GM19328 (cell line): ENCODE measurements around the gene NUDT4.
"Not testable (repeated sequence)": the region's sequence is repeated elsewhere in the genome, so short reads cannot be mapped to it uniquely, and the experiment has no call there.

Experiments used
- ATAC-seq: cut with Tn5 transposase; IDR thresholded peaks from one replicate; pipeline ENCODE4 v1.9.1; 2021; ENCODE audit warnings: mild to moderate bottlenecking, moderate library complexity; ENCODE audit not compliant: unreplicated experiment

NUDT4 gene

DNA sequence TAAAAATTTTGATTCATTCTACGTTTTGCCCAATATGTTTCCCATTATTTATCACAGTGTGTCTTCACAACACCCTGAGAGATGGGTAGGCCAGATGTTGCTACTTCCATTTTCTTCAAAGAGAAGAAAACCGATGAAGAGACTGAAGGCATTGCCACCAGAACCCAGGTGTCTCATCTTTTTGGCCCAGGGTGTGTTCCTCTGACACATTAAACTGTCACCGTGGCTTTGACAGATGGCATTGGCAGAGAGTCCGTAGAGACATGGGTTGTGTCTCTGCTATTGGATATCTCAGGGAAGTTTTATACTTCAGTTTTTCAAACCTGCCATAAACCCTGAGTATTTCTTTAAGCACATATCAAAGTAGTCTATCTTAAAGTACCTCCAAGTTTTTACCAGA lies 11.3 kb upstream of the NUDT4 start:
- ATAC-seq: no peak

DNA sequence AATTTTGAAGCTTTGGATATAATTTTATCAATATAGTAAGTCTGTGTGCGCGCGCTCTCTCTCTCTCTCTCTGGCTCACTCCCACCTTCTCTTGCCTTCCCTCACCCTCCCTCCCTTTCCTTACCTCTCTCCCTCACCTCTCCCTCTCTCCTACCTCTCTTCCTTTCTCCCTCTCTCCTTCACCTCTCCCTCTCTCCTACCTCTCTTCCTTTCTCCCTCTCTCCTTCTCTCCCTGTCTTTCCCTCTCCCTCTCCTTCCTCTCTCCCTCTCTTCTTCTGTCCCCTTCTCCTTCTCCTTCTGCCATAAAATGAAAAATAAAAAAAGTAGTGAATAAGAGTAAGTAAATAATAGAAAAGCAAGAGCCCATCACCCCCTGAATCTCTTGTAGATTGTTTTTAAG lies 9.0 kb upstream of the NUDT4 start:
- ATAC-seq: no peak

DNA sequence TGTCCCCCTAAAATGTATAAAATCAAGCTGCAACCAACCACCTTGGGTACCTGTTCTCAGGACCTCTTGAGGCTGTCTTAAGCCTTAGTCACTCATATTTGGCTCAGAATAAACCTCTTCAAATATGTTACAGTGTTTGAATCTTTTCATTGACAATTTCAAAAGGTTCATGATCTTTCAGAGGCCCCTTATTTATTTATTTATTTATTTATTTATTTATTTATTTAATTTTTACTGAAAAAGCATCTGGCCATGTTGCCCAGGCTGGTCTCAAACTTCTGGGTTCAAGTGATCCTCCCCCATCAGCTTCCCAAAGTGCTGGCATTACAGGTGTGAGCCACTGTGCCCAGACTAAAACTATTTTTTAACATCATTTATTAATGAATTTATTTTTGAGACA lies 8.2 kb upstream of the NUDT4 start:
- no peak for ATAC-seq

- ATAC-seq: no peak
These were observed 6.8 kb upstream of the NUDT4 start for GRCh38 chr12:93370947-93371346.

GRCh38 chr12:93373961-93374656 lies 3.6 kb upstream of the NUDT4 start:
- no peak for ATAC-seq

DNA sequence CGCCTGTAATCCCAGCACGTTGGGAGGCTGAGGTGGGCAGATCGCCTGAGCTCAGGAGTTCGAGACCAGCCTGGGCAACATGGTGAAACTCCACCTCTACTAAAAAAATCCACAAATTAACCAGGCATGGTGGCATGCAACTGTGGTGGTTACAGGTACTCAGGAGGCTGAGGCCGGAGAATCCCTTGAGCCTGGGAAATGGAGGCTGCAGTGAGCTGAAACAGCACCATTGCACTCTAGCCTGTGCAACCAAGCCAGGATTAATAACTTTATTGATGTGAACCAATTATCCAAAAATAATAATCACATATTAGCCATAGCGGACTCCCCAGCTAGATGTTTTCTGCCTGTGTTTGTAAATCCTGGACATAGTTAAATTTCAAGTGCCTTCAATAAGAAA lies 1.8 kb upstream of the NUDT4 start:
- no peak for ATAC-seq

DNA sequence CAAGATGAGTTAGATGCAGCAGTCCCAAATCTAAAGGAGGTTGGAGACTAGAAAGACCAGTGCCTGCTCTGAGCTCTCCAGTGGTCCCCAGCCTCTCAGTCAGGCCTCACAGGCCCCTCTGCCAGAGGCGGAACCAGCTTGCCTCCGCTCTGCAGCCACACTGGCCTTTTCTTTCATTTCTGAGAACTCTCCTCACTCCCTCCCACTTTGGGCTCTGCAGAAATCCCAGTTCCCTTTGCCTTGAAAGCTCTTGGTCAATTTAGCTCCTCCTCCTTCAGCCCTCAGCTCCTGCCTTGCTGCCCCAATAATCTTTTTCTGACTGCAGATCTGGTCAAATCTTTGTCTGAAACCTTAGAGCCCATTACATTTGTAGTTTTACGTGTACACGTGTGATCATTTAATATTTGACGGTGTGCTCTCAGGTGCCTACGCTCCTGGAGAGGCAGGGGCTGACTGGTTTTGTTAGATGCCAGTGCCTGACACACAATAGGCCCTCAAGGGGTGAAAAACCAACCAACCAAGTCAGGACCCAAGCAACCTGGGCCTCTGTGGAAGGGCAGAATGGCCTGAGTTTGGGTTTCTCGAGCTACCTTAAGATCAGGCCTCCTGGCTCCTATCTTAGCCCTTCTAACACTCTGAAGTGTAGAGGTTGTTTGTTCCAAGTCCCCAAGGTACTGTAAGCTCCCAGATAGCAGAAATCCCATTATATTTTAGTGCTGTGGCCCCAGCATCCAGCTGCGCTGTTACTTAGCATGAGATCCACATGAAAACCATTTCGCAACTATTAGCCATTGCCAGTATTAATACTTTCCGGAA lies 1.1 kb upstream of the NUDT4 start:
- no peak for ATAC-seq

DNA sequence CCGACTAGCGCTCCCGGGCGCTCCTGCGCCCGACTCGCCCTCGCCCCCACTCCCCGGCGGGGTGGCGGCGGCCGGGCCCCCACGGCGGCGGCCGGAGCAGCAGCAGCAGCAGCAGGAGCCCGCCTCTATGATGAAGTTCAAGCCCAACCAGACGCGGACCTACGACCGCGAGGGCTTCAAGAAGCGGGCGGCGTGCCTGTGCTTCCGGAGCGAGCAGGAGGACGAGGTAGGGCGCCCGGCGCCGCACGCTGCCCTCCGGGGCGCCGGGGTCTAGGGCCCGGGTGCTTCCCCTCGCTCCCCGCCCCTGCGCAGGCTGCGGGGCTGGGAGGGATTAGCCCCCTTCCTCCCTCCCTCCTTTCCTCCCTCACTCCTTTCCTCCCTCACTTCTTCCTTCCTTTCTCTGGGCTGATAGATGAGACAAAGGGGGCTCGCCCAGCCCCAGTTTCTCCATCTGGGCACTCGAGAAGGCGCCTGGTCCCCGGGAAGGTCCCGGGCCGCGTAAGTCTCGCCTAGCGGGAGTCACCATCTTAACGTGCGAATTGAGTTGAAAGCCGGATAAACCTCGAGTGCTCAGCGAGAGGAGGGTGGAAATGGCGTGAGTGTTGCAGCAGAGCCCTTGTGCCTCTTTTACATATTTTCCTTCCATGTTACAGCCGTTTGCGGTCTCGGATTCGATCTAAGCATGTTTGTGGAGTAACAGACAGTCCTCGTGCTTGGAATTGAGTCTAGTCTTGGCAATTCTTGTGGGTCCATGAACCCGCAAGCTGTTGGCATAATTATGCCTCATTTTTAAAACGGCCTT lies 672 bp downstream of the NUDT4 start:
- ATAC-seq: peak; percentile 30

GRCh38 chr12:93378998-93379325 lies 1.2 kb downstream of the NUDT4 start:
- ATAC-seq: no peak

DNA sequence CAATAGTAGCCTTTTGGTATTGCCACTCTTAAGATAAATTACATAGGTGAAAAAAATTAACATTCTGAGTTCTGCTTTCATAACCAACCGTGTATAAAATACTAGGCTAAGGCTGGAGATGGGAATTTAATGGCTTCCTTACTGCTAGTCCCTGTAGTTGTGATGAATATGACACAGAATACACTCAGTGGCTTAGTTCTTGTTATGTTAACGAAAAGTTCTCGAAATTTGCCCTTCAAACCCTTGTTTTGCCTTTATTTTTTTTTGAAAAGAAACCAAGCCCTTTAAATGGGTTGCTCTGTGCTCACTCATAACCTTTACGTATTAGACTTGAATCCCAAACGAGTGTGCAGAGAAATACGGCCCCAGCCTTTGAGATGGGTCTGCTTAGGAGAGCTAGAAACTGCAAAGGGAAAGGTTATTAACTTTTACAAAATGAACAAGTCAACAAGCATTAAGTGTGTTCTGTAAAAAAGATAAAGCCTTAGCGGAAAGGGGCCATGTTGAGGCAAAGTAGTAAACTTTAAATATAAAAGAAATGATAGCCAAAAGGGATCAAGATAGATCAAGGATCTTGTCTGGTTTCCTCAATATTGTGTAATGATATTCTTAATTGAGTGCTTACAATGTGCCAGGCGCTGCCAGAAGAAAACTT lies 1.7 kb downstream of the NUDT4 start:
- no peak for ATAC-seq

GRCh38 chr12:93379981-93380361 lies 2.2 kb downstream of the NUDT4 start:
- ATAC-seq: no peak

GRCh38 chr12:93380480-93381121 lies 2.9 kb downstream of the NUDT4 start:
- ATAC-seq: no peak

DNA sequence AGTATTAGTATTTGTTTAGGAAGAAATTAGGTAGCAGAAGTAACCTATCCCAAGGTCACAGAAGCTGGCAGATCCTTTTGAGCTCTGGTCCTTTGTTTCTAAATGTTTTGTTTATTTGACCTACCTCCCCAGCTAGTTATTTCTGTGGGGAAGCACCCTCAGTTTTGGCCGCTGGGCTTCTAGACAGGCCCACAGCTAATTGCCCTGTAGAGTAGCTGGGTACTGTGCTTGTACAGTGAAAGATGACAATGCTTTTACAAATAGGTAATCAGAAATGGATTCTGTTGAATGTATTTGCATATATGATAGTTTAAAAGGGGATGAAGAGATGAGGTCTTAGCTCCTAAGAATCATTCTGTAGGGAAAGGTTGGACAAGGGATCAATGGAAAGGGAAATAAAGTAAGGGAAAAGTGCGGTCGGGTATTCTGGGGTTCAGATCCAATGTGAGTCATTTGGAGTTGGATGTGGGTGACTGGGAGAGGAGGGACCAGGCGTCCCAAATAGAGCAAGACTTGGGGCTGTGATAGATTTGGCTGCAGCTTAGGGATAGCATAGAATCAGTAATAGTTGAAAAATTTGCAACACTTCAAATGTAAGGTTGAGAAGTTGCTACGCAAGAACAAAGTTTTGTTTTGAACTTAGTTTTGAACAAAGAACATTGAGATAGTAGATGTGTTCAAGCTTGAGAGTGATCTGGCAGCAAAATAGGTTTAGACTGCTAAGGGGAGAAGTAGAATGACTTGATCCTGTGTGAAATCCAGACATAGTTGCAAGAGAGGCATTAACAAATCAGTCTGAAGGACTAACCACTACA lies 3.6 kb downstream of the NUDT4 start:
- no peak for ATAC-seq

DNA sequence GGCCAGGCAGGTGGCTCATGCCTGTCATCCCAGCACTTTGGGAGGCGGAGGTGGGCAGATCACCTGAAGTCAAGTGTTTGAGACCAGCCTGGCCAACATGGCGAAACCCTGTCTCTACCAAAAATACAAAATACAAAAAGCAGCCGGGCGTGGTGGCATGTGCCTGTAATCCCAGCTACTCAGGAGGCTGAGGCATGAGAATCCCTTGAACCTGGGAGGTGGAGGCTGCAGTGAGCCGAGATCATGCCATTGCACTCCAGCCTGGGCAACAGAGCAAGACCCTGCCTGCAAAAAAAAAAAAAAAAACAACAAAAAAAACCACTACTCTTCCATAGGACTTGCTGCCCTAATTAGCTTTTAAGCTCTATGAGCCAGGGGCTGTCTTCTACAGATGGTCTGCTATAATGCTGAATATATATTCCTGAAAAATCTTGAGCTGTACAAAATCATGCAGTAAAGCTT lies 4.3 kb downstream of the NUDT4 start:
- not testable (repeated sequence) for ATAC-seq

DNA sequence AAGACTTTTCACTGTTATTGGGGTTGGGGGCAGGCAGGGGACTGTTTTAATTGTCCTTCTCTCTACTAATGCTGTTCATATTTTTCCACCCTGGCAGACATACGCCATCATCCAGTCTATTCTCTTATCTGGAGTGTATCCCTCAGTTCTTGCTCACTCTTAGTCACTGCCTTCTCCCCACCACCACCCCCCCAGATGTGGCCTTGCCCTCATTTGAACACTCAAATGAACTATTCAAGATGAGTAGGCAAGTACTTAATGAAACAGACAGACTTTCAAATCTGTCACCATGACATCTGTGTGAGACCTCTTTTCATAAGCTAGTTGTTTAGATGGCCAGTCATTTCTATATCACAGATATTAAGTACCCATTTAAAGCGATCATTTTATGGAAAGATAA lies 10.1 kb downstream of the NUDT4 start:
- ATAC-seq: no peak

GRCh38 chr12:93390031-93390430 lies 12.3 kb downstream of the NUDT4 start:
- no peak for ATAC-seq

DNA sequence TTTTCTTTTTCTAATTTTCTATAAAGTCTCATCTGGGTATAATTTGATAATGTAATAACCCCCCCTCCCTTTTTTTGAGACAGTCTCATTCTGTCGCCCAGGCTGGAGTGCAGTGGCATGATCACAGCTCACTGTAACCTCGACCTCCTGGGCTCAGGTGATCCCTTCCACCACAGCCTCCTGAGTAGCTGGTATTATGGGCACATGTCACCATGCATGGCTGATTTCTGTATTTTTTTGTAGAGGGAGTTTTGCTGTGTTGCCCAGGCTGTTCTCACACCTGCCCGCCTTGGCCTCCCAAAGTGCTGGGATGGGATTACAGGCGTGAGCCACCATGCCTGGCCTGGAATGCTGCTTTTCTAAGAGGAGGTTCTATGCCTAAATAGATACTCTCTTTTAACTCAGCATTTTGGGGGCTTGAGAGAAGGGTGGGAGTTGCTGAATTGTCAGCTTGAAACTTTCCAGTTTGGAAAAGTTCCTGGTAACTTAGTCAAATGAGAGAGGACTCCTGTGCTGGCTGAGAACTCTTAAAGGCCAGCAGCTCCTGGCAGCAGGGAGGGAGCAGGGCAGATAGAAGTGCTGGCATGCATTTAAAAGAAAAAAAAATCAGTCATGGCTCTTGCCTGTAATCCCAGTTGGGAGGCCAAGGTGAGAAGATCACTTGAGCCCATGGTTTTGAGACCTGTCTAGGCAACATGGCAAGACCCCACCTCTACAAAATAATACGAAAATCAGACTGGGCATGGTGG lies 13.0 kb downstream of the NUDT4 start:
- ATAC-seq: no peak

GRCh38 chr12:93393425-93393824 lies 15.7 kb downstream of the NUDT4 start:
- ATAC-seq: no peak

DNA sequence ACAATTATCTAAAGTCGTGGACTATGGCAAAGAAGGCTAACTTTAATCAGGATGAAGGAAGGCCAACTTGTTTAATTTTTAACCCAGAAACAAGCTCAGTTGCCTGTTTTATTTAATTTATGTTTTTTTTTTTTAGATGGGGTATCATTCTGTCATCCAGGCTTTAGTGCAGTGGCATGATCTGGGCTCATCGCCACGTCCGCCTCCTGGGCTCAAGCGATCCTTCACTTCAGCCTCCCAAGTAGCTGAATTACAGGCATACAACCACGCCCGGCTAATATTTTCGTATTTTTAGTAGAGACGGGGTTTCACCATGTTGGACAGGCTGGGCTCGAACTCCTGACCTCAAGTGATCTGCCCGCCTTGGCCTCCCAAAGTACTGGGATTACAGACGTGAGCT lies 19.7 kb downstream of the NUDT4 start:
- no peak for ATAC-seq
